Activated effector memory CD4-positive, alpha-beta T cell treated with anti-CD3 and anti-CD28 coated beads, Interleukin-2, amount 50 U/mL, for 16 hours (primary cell): Measurements from ENCODE around the gene PRKG1.
"Not testable (repeated sequence)": the region's sequence is repeated elsewhere in the genome, so short reads cannot be mapped to it uniquely, and the experiment has no call there.

Experiments used
- DNase-seq: peaks from one replicate; pipeline ENCODE4 v3.0.0-alpha.2; 2020

PRKG1 gene

GRCh38 chr10:52111101-52111891 is 1037.0 kb downstream of the PRKG1 start:
- no peak for DNase-seq

GRCh38 chr10:52115823-52116222 is 1041.5 kb downstream of the PRKG1 start:
- DNase-seq = no peak

- DNase-seq = no peak
Observed at GRCh38 chr10:52119507-52119906, 1045.2 kb downstream of the PRKG1 start.

GRCh38 chr10:52121688-52122087 is 1047.4 kb downstream of the PRKG1 start:
- no peak for DNase-seq

- no peak for DNase-seq
Observed at GRCh38 chr10:52128056-52128683, 1053.9 kb downstream of the PRKG1 start.

- no peak for DNase-seq
Observed at GRCh38 chr10:52129410-52130178, 1055.3 kb downstream of the PRKG1 start.

GRCh38 chr10:52135101-52135500 is 1060.8 kb downstream of the PRKG1 start:
- no peak for DNase-seq

GRCh38 chr10:52136921-52137320 is 1062.6 kb downstream of the PRKG1 start:
- DNase-seq = no peak

- DNase-seq = no peak
Observed at GRCh38 chr10:52143338-52143737, 1069.1 kb downstream of the PRKG1 start.

GRCh38 chr10:52145636-52146035 is 1071.3 kb downstream of the PRKG1 start:
- no peak for DNase-seq

- no peak for DNase-seq
Observed at GRCh38 chr10:52146766-52147165, 1072.5 kb downstream of the PRKG1 start.

- no peak for DNase-seq
Observed at GRCh38 chr10:52170776-52171175, 1096.5 kb downstream of the PRKG1 start.

GRCh38 chr10:52172581-52172980 is 1098.3 kb downstream of the PRKG1 start:
- no peak for DNase-seq

GRCh38 chr10:52185256-52185655 is 1111.0 kb downstream of the PRKG1 start:
- DNase-seq = no peak

GRCh38 chr10:52187521-52188258 is 1113.4 kb downstream of the PRKG1 start:
- DNase-seq = no peak

GRCh38 chr10:52191049-52191448 is 1116.8 kb downstream of the PRKG1 start:
- no peak for DNase-seq

- DNase-seq = no peak
Observed at GRCh38 chr10:52194191-52194590, 1119.9 kb downstream of the PRKG1 start.

GRCh38 chr10:52194716-52195115 is 1120.4 kb downstream of the PRKG1 start:
- DNase-seq = no peak

- DNase-seq = no peak
Observed at GRCh38 chr10:52197098-52197497, 1122.8 kb downstream of the PRKG1 start.

- DNase-seq = no peak
Observed at GRCh38 chr10:52198540-52198939, 1124.3 kb downstream of the PRKG1 start.

GRCh38 chr10:52204906-52205305 is 1130.6 kb downstream of the PRKG1 start:
- not testable (repeated sequence) for DNase-seq

- no peak for DNase-seq
Observed at GRCh38 chr10:52208365-52208764, 1134.1 kb downstream of the PRKG1 start.

GRCh38 chr10:52210161-52210560 is 1135.9 kb downstream of the PRKG1 start:
- DNase-seq = no peak
